CD4-positive, alpha-beta memory T cell (primary cell): ENCODE measurements around the gene GCK. TPM values are rescaled to one million over a fixed set of nuclear protein-coding genes. Genes with fewer than 3 reads are reported as not detected.

Source experiments
- CTCF ChIA-PET: fragments of 350-600 bp; sonication (Branson Sonifier 250); formaldehyde crosslinking; loops from one replicate; lab custom pipeline; 2021; ENCODE audit warnings: inconsistent platforms; ENCODE audit not compliant: partially characterized antibody; lab: Charles Lee
- POLR2A ChIA-PET: fragments of 350-600 bp; sonication (Branson Sonifier 250); formaldehyde crosslinking; loops from one replicate; lab custom pipeline; 2021; ENCODE audit not compliant: partially characterized antibody; lab: Charles Lee
- DNase-seq, 5 donors: peaks; one replicate each; pipeline versions ENCODE4 v3.0.0 to v3.0.0-alpha.2; 2020 to 2022; ENCODE audit warnings: mixed read lengths in 1 of 5
- H3K27ac ChIP-seq: one replicate; pipeline ENCODE4 v1.7.0; 2013; ENCODE audit warnings: low read depth, low read length
- H3K27me3 ChIP-seq: 2 replicates; pipeline ENCODE4 v1.7.0; 2013; ENCODE audit warnings: mild to moderate bottlenecking, low read length, moderate library complexity; ENCODE audit not compliant: insufficient read depth
- H3K36me3 ChIP-seq: 2 replicates; pipeline ENCODE4 v1.7.0; 2013; ENCODE audit warnings: mild to moderate bottlenecking, low read length, moderate library complexity; ENCODE audit not compliant: insufficient read depth
- H3K4me1 ChIP-seq: 2 replicates; pipeline ENCODE4 v1.7.0; 2013; ENCODE audit warnings: mild to moderate bottlenecking, low read length, moderate library complexity; ENCODE audit not compliant: insufficient read depth
- H3K4me3 ChIP-seq, 2 donors: one replicate each; pipeline ENCODE4 v1.7.0; 2013; ENCODE audit warnings: low read length in 2 of 2, mild to moderate bottlenecking in 1 of 2
- H3K9me3 ChIP-seq, 2 donors: one replicate each; pipeline ENCODE4 v1.7.0; 2013; ENCODE audit warnings: low read length in 2 of 2, control low read depth in 1 of 2; ENCODE audit not compliant: control insufficient read depth in 1 of 2
- H3K27ac Mint-ChIP-seq, 7 donors: one replicate each; pipeline ENCODE4 v1.8.0; 2020 to 2021; ENCODE audit warnings: mixed read lengths in 7 of 7, mild to moderate bottlenecking in 6 of 7, inconsistent platforms in 3 of 7, moderate library complexity in 3 of 7
- H3K27me3 Mint-ChIP-seq, 2 donors: one replicate each; pipeline ENCODE4 v1.8.0; 2020 to 2021; ENCODE audit warnings: mixed read lengths in 2 of 2
- H3K36me3 Mint-ChIP-seq, 2 donors: one replicate each; pipeline ENCODE4 v1.8.0; 2020 to 2021; ENCODE audit warnings: mixed read lengths in 2 of 2, inconsistent platforms in 1 of 2, mild to moderate bottlenecking in 1 of 2
- H3K4me1 Mint-ChIP-seq, 4 donors: one replicate each; pipeline ENCODE4 v1.8.0; 2020 to 2021; ENCODE audit warnings: mixed read lengths in 4 of 4, mild to moderate bottlenecking in 1 of 4
- H3K4me3 Mint-ChIP-seq, 8 donors: one replicate each; pipeline ENCODE4 v1.8.0; 2020 to 2021; ENCODE audit warnings: mixed read lengths in 8 of 8, mild to moderate bottlenecking in 7 of 8, moderate library complexity in 6 of 8, inconsistent platforms in 3 of 8
- H3K9me3 Mint-ChIP-seq, 8 donors: one replicate each; pipeline ENCODE4 v1.8.0; 2020 to 2021; ENCODE audit warnings: mixed read lengths in 8 of 8, mild to moderate bottlenecking in 5 of 8, inconsistent platforms in 3 of 8, moderate library complexity in 1 of 8
- intact Hi-C: fragments of 100-400 bp; cut with micrococcal nuclease; formaldehyde crosslinking; loops from one replicate; pipeline ENCODE4 v1.15.1; 2023
- polyA plus RNA-seq, 2 donors: library from polyadenylated mRNA; unstranded; fragments of 300-500 nt; fragmentation: Illumina TruSeq; gene quantifications; one replicate each; pipeline ENCODE4 v1.2.3, GENCODE V29; 2021
- total RNA-seq, 2 experiments: library from RNA; stranded (reverse); gene quantifications; one replicate each; pipeline ENCODE4 v1.2.3, GENCODE V29; 2021

GCK gene
- total and polyA plus RNA-seq, 4 experiments from 2014 or later: 0.33 to 0.38 TPM; not detected in 2

DNA sequence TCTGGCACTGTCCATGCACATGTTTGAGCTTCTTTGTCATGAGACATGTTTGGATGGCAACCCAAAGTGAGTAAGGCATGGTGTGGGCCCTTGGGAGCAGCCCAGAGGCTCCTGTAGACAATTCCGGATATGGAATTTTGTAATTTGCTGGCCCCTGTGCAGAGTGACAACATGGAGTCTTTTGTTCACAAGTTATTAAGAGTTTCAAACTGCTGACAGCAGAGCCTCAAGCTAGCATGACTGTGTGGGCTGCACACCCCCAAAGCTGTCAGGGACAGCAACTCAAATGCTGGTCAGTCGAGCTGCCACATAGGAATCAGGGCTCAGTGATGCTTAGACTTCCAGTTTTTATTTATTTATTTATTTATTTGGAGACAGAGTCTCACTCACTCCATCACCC is 41.1 kb downstream of the GCK start:
- Mint-ChIP-seq H3K27me3 (peaks cover 0 to 2% of the 10 kb centered on the region in 2 donors), H3K4me1 (peaks cover 1 to 14% (median 5%) of the 10 kb centered on the region in 4 donors), H3K36me3 (no peaks in the 10 kb centered on the region), H3K4me3 (peak overlapping the region in 1 of 8 donors; percentile 11), H3K27ac (no peak overlapping the region), H3K9me3 (no peaks in the 10 kb centered on the region)
- Histone ChIP-seq H3K36me3 (no peaks in the 10 kb centered on the region), H3K4me1 (peaks cover 8% of the 10 kb centered on the region), H3K9me3 (no peaks in the 10 kb centered on the region), H3K4me3 (no peak overlapping the region), H3K27me3 (no peaks in the 10 kb centered on the region), H3K27ac (no peak overlapping the region)
- POLR2A ChIA-PET: no interaction called here
- no peak for DNase-seq
- intact Hi-C loops: no loop called here
- CTCF ChIA-PET: no interaction called here

DNA sequence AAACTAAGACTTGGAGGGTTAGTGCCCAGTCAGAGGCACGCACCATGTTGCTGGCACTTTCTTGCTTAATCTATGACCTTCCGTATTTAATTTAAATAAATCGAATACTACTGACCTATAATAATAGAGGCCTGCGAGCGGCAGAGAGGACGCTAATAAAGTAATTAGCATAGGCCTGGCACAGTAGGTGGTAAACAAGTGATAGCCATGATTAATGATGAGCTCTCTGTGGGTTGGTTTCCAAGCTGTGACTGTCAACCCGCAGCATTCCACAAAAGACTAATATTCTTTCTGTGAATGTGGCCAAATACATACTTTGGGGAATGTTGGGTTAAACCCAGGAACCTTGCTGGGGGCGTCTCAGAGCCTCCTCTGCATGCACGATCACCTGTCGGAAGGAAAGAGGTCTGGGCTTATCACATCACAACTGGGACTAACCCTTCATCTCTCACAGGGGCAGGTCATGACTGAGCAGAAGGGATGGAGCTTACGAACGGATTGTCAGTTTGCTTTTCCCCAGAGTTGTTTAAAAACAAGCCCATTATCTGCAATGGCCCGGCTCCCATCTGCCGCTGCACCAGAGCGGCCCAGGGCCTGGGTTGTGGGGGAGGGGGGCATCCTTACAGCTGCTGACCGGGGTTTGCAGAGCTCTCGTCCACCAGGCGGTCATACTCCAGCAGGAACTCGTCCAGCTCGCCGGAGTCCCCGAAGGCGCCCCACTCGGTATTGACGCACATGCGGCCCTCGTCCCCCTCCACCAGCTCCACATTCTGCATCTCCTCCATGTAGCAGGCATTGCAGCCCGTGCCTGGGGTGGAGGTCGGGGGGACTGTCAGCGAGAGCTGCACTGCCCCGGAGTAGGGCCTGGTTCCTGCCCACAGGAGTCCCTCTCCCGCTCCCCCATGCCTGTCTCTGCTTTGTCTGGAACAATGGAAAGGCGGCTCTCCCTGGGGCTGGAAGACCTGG is 41.9 kb downstream of the GCK start:
- H3K4me1 ChIP-seq: peaks cover 8% of the 10 kb centered on the region
- peaks cover 1 to 14% (median 5%) of the 10 kb centered on the region in 4 donors for H3K4me1 Mint-ChIP-seq
- H3K9me3 ChIP-seq: no peaks in the 10 kb centered on the region
- H3K36me3 Mint-ChIP-seq: no peaks in the 10 kb centered on the region
- H3K36me3 ChIP-seq: no peaks in the 10 kb centered on the region
- no peak overlapping the region for H3K4me3 ChIP-seq
- POLR2A ChIA-PET: interaction anchor here (1.3 kb wide), 1 partner anchor 103 kb away, joined by 3 read pairs; the partner anchor contains the start of gene DBNL
- no peak overlapping the region for H3K27ac ChIP-seq
- intact Hi-C loops: loop anchor here (2.0 kb wide), 1 partner anchor 25 kb away; the partner anchor contains the start of gene POLD2
- H3K9me3 Mint-ChIP-seq: no peaks in the 10 kb centered on the region
- DNase-seq: no peak
- CTCF ChIA-PET: interaction anchor here (1.0 kb wide), 1 partner anchor 16 kb away, joined by 3 read pairs; no protein-coding TSS in a partner anchor
- H3K27me3 ChIP-seq: no peaks in the 10 kb centered on the region
- H3K4me3 Mint-ChIP-seq: peak overlapping the region in 4 of 8 donors; percentile 26 to 65 (median 36)
- H3K27ac Mint-ChIP-seq: peak overlapping the region in 1 of 7 donors; percentile 37
- H3K27me3 Mint-ChIP-seq: peaks cover 0 to 2% of the 10 kb centered on the region in 2 donors

DNA sequence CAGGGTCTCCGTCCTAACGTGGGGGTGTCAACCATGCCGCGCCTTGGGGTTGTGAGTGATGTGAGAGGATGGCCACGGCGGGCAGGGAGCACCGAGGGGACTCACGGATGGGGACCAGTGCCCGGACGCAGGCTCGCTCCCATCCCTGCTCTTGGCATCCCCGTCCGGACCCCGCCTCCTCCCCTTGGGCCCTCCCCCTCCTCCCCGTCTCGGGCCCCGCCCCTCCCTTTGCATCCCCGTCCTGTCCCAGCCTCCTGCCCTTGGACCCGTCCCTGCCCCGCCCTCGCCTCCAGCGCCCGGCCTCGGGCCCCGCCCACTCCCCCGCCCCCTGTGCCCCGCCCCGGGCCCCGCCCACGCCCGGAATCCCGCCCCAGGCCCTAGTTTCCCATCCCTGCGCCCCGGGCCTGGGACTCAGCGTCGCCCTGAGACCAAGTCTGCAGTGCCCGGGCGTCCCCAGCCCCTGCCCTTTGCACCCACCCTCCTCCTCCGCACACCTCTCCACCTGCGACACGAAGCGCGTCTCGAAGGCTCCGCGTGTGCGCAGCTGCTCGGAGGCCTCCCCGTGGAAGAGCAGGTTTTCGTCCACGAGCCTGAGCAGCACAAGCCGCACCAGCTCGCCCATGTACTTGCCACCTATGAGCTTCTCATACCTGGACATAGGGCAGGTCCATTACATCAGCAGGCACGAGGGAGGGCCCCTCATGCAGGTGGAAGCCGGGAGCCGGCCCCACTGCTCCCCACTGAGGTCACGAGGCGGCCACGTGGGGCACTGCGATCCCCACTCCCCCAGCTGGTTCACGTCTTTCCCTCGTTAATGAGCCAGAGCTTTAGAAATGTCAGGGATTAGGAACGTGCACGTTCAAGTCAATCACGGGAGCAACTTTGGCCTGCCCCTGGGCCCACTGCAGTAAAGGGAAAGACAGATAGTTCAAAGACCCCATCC is 43.0 kb downstream of the GCK start:
- peaks cover 2% of the 10 kb centered on the region in 2 donors for H3K27me3 Mint-ChIP-seq
- peaks cover 1 to 14% (median 5%) of the 10 kb centered on the region in 4 donors for H3K4me1 Mint-ChIP-seq
- intact Hi-C loops: loop anchor here (1.0 to 2.0 kb wide), 2 partner anchors 23 to 54 kb away; partner anchors contain the start of genes POLD2 and YKT6
- H3K4me3 Mint-ChIP-seq: peak overlapping the region; percentile 59 to 84 (median 77)
- H3K9me3 Mint-ChIP-seq: no peaks in the 10 kb centered on the region
- peak; percentile 43 to 63 (median 48) for DNase-seq
- Histone ChIP-seq H3K27ac (peak overlapping the region; percentile 15), H3K27me3 (no peaks in the 10 kb centered on the region), H3K36me3 (no peaks in the 10 kb centered on the region), H3K4me3 (peak overlapping the region in 1 of 2 donors; percentile 51), H3K4me1 (peaks cover 8% of the 10 kb centered on the region), H3K9me3 (no peaks in the 10 kb centered on the region)
- peak overlapping the region in 3 of 7 donors; percentile 48 to 90 (median 78) for H3K27ac Mint-ChIP-seq
- ChIA-PET CTCF (interaction anchor here (1.0 kb wide), 1 partner anchor 15 kb away, joined by 3 read pairs; no protein-coding TSS in a partner anchor), POLR2A (interaction anchor here (1.3 kb wide), 1 partner anchor 102 kb away, joined by 3 read pairs; the partner anchor contains the start of gene DBNL)
- H3K36me3 Mint-ChIP-seq: no peaks in the 10 kb centered on the region

DNA sequence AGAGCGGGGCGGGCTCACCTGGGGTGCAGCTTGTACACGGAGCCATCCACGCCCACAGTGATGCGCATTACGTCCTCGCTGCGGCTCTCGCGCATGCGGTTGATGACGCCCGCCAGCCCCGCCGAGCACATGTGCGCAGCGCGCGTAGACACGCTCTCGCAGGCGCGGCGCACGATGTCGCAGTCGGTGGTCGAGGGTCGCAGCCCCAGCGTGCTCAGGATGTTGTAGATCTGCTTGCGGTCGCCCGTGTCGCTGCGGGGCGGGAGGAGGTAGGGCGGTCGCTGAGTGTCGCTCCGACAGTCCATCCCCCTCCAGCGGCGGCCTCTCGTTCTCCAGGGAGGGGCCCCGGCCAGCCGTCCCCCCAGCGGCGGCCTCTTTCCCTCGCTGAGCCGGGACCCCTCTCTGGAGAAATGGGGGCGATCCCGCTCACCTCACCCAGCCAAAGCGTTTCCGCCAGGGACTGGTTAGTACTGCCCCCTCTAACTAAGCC is 43.7 kb downstream of the GCK start:
- POLR2A ChIA-PET: no interaction called here
- no peaks in the 10 kb centered on the region for H3K36me3 ChIP-seq
- peak overlapping the region; percentile 59 to 84 (median 77) for H3K4me3 Mint-ChIP-seq

DNA sequence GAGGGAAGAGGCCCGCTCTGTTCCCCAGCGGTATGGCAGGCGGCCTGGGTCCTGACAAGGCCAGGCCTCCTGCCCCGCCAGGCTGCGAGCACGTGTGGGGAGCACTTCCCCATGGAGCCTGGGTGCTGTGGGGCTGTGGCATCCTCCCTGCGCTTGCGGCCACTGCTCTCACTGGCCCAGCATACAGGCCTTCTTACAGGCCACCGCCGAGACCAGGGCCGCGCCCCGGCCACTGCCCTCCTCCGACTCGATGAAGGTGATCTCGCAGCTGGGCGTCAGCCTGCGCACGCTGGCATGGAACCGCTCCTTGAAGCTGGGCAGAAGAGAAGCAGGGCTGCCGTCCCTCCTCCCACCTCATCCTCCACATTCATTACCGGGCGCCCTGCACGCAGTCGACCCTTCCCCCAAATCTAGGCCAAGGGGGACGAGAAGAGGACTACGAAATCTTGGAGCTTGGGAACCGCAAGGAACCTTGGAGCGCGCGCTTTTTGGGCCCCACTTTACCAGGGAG is 44.2 kb downstream of the GCK start:
- no peaks in the 10 kb centered on the region for H3K9me3 ChIP-seq
- no peaks in the 10 kb centered on the region for H3K9me3 Mint-ChIP-seq
- POLR2A ChIA-PET: no interaction called here
- no peaks in the 10 kb centered on the region for H3K27me3 ChIP-seq
- no peaks in the 10 kb centered on the region for H3K36me3 Mint-ChIP-seq
- H3K27ac Mint-ChIP-seq: peak overlapping the region in 5 of 7 donors; percentile 30 to 93 (median 80)
- intact Hi-C loops: no loop called here
- H3K4me3 Mint-ChIP-seq: peak overlapping the region; percentile 59 to 84 (median 77)
- H3K4me3 ChIP-seq: peak overlapping the region in 1 of 2 donors; percentile 51
- peaks cover 8% of the 10 kb centered on the region for H3K4me1 ChIP-seq
- CTCF ChIA-PET: no interaction called here
- DNase-seq: no peak
- H3K27me3 Mint-ChIP-seq: peaks cover 2% of the 10 kb centered on the region in 2 donors
- H3K36me3 ChIP-seq: no peaks in the 10 kb centered on the region
- H3K4me1 Mint-ChIP-seq: peaks cover 1 to 14% (median 5%) of the 10 kb centered on the region in 4 donors
- H3K27ac ChIP-seq: no peak overlapping the region

More for the DNA sequence above, 43.7 kb downstream of the GCK start:
- CTCF ChIA-PET: no interaction called here
- Mint-ChIP-seq H3K27ac (peak overlapping the region; percentile 30 to 93 (median 80)), H3K36me3 (no peaks in the 10 kb centered on the region), H3K27me3 (peaks cover 2% of the 10 kb centered on the region in 2 donors), H3K4me1 (peaks cover 1 to 14% (median 5%) of the 10 kb centered on the region in 4 donors), H3K9me3 (no peaks in the 10 kb centered on the region)
- H3K27ac ChIP-seq: peak overlapping the region; percentile 15
- peak overlapping the region in 1 of 2 donors; percentile 51 for H3K4me3 ChIP-seq
- no peaks in the 10 kb centered on the region for H3K27me3 ChIP-seq
- H3K4me1 ChIP-seq: peaks cover 8% of the 10 kb centered on the region
- H3K9me3 ChIP-seq: no peaks in the 10 kb centered on the region
- intact Hi-C loops: no loop called here
- DNase-seq: peak; percentile 48 to 75 (median 69)

DNA sequence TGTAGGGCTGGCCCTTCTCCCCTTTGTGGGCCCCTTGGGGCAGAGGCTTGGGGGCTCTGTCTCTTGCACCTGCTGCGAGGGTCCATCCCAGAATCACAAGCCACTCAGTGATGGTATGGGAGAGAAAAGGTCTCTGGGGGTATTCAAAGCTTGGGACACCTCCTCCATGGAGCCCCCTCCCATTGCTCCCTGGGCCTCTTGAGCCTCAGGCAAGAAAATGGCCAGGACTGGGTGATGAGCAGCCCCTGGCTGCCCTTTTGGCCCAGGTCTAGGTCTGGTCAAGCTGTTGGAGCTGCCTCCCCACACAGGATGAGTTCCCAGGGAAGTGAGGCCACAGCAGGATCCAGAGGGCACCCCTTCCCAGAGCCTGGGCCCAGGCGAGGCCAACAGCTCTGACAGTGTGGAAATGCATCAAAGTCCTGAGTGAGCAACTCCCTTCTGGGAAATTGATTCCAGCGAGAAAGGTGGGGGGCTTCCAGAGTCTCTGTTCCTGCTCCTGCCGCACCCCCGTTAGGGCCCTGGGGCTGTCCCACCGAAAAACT is 44.7 kb downstream of the GCK start:
- no peaks in the 10 kb centered on the region for H3K36me3 ChIP-seq
- intact Hi-C loops: no loop called here
- no peaks in the 10 kb centered on the region for H3K27me3 ChIP-seq
- no peak overlapping the region for H3K27ac ChIP-seq
- ChIA-PET POLR2A (no interaction called here), CTCF (no interaction called here)
- no peak overlapping the region for H3K4me3 ChIP-seq
- peaks cover 2 to 3% of the 10 kb centered on the region in 2 donors for H3K27me3 Mint-ChIP-seq
- peaks cover 1 to 14% (median 5%) of the 10 kb centered on the region in 4 donors for H3K4me1 Mint-ChIP-seq
- no peak for DNase-seq
- H3K36me3 Mint-ChIP-seq: no peaks in the 10 kb centered on the region
- peaks cover 8% of the 10 kb centered on the region for H3K4me1 ChIP-seq
- peak overlapping the region in 1 of 7 donors; percentile 30 for H3K27ac Mint-ChIP-seq
- H3K4me3 Mint-ChIP-seq: no peak overlapping the region
- H3K9me3 ChIP-seq: no peaks in the 10 kb centered on the region
- H3K9me3 Mint-ChIP-seq: no peaks in the 10 kb centered on the region
